ENCODE results near the gene MIF4GD. TPM values are rescaled to one million over a fixed set of nuclear protein-coding genes. Genes with fewer than 3 reads are reported as not detected.

The MIF4GD gene
- total and polyA plus RNA-seq, 7 experiments from 2014 or later: 26.9 to 90.0 (median 37.1) TPM

DNA sequence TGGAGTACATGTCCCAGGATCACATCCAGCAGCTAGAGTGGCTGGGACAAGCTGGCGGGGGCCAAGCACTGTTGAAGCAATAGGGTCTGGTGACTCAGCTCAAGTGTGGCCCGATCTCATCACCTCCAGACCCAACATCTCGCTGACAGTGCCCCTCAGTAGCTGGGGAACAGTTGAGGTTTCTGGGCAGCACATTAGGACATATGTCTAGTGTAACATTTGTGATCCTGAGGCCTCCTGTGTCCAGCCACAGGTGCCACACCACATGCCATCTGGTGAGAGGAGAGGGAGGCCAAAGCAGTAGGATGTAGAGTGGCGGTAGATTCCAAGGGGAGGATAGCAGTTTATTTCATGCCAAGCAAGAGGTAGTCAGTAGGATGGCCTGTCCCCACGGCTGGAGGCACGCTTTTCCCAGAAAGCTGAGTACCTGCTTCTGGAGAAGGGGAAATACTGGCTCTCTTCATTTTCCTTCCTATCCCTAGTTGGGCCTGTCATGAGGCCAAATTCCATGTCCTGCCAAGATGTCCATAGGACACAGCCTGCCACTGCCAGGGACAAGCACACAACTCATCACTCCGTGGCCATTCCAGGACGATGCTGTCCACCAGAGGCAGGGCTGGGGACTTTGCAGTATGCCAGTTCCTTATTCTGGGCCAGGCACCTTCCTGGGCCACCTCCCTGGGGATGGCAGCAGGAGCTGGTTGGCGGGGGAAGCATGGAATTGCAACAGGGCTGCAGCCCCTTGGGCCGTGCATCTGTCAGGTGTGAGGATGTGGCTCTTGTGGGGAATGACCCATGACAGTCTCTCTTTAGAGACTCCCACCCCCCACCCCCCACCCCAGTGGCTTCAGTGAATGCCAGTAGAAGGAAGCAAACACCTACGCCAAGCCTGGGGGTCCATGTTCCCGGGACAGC is 33.7 kb downstream of the MIF4GD start:
- Histone ChIP-seq H3K4me3 (ENCODE audit: low read length) (no peak overlapping the region), H3K36me3 (ENCODE audit: control insufficient read depth in 2 of 3, insufficient read depth in 3 of 3, low read length in 3 of 3) (peaks cover 22 to 92% (median 34%) of the 10 kb centered on the region in 3 experiments), H3K9me3 (ENCODE audit: control insufficient read depth in 2 of 3, low read length in 3 of 3) (no peaks in the 10 kb centered on the region), H3K4me1 (ENCODE audit: control insufficient read depth in 2 of 2, insufficient read depth in 2 of 2, low read length in 2 of 2) (peaks cover 0 to 14% of the 10 kb centered on the region in 2 donors), H3K27me3 (ENCODE audit: control insufficient read depth in 2 of 2, insufficient read depth in 2 of 2, low read length in 2 of 2) (no peaks in the 10 kb centered on the region), H3K27ac (ENCODE audit: low read depth, low read length) (no peak overlapping the region)
- POLR2A ChIA-PET: interaction anchor here (0.6 kb wide), 1 partner anchor 10 kb away, joined by 4 read pairs; no protein-coding TSS in a partner anchor
- DNase-seq: no peak
- Mint-ChIP-seq H3K27ac (peak overlapping the region in 2 of 9 donors; percentile 21 to 82), H3K36me3 (peaks cover 4 to 39% (median 14%) of the 10 kb centered on the region in 5 donors), H3K4me1 (peaks cover 5 to 13% (median 10%) of the 10 kb centered on the region in 7 donors), H3K9me3 (no peaks in the 10 kb centered on the region), H3K4me3 (no peak overlapping the region), H3K27me3 (no peaks in the 10 kb centered on the region)
- intact Hi-C loops (cut with micrococcal nuclease): loop anchor here (1.0 kb wide), 3 partner anchors 123 to 276 kb away; no protein-coding TSS in a partner anchor
- CTCF ChIA-PET: interaction anchor here (0.9 to 4.9 kb wide), 5 partner anchors 9 to 265 kb away, joined by 3 to 26 read pairs (median 3); no protein-coding TSS in a partner anchor
- ATAC-seq: no peak

DNA sequence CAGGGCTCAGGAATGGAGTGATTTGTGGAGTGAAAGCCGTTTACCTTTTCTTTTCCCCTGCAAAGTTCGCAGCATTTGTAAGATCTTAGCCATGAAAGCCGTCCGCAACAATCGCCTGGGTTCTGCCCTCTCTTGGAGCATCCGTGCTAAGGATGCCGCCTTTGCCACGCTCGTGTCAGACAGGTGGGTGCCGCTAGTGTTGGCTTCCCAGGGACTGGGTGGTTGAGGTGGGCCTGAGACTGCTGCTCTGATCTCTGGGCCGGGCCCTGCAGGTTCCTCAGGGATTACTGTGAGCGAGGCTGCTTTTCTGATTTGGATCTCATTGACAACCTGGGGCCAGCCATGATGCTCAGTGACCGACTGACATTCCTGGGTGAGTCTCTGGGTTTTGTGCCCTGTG is 38.2 kb downstream of the MIF4GD start:
- DNase-seq: no peak
- H3K27ac ChIP-seq (ENCODE audit: low read depth, low read length): no peak overlapping the region
- no peak overlapping the region for H3K4me3 Mint-ChIP-seq
- H3K4me3 ChIP-seq (ENCODE audit: low read length): no peak overlapping the region
- H3K4me1 Mint-ChIP-seq: no peaks in the 10 kb centered on the region
- ATAC-seq: no peak
- H3K4me1 ChIP-seq (ENCODE audit: control insufficient read depth in 2 of 2, insufficient read depth in 2 of 2, low read length in 2 of 2): no peaks in the 10 kb centered on the region
- H3K27ac Mint-ChIP-seq: peak overlapping the region in 2 of 9 donors; percentile 48 to 60
- POLR2A ChIA-PET: interaction anchor here (0.7 kb wide), 1 partner anchor 54 kb away, joined by 3 read pairs; no protein-coding TSS in a partner anchor
- H3K9me3 Mint-ChIP-seq: no peaks in the 10 kb centered on the region
- H3K36me3 ChIP-seq (ENCODE audit: control insufficient read depth in 2 of 3, insufficient read depth in 3 of 3, low read length in 3 of 3): peaks cover 22 to 89% (median 27%) of the 10 kb centered on the region in 3 experiments
- H3K36me3 Mint-ChIP-seq: peaks cover 0 to 44% (median 8%) of the 10 kb centered on the region in 5 donors
- no peaks in the 10 kb centered on the region for H3K9me3 ChIP-seq (ENCODE audit: control insufficient read depth in 2 of 3, low read length in 3 of 3)
- H3K27me3 Mint-ChIP-seq: no peaks in the 10 kb centered on the region
- CTCF ChIA-PET: no interaction called here
- no peaks in the 10 kb centered on the region for H3K27me3 ChIP-seq (ENCODE audit: control insufficient read depth in 2 of 2, insufficient read depth in 2 of 2, low read length in 2 of 2)
- intact Hi-C loops (cut with micrococcal nuclease): no loop called here

DNA sequence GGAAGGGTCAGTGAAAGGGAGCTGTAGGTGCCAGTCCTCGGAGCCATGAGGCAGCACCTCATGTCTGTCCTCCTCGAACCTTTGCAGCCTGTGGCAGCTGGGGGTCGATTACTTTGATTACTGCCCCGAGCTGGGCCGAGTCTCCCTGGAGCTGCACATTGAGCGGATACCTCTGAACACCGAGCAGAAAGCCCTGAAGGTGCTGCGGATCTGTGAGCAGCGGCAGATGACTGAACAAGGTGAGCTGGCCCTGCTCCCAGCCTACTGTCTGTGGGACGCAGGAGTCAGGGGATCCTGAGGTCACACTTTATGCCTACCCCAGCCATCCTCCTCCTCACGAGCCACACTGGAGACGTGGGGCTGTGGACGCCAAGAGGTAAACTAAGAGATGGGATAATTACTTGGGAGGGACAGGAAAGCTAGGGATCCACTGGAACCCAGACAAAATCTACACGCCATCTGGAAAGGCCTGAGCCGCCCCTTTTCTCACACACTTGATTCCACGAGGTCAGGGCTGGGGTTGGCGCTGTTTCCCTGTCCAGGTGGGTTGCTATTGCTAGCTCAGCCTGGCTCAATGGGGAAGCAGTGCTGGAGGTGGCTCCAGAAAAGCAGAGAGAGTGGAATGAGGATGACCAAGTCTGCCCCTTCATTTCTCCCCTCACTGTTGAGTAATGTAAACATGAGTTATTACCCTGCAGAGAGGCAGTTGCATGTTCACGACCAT is 39.1 kb downstream of the MIF4GD start:
- H3K4me1 ChIP-seq (ENCODE audit: control insufficient read depth in 2 of 2, insufficient read depth in 2 of 2, low read length in 2 of 2): no peaks in the 10 kb centered on the region
- ChIA-PET POLR2A (interaction anchor here (1.1 kb wide), 1 partner anchor 39 kb away, joined by 3 read pairs; the partner anchor contains the start of gene MIF4GD), CTCF (no interaction called here)
- H3K27ac Mint-ChIP-seq: peak overlapping the region in 2 of 9 donors; percentile 34 to 60
- intact Hi-C loops (cut with micrococcal nuclease): no loop called here
- no peaks in the 10 kb centered on the region for H3K27me3 ChIP-seq (ENCODE audit: control insufficient read depth in 2 of 2, insufficient read depth in 2 of 2, low read length in 2 of 2)
- H3K4me3 ChIP-seq (ENCODE audit: low read length): no peak overlapping the region
- H3K36me3 Mint-ChIP-seq: peaks cover 0 to 41% (median 8%) of the 10 kb centered on the region in 5 donors
- ATAC-seq (no peak), DNase-seq (no peak)
- peaks cover 18 to 86% (median 27%) of the 10 kb centered on the region in 3 experiments for H3K36me3 ChIP-seq (ENCODE audit: control insufficient read depth in 2 of 3, insufficient read depth in 3 of 3, low read length in 3 of 3)
- no peak overlapping the region for H3K4me3 Mint-ChIP-seq
- no peak overlapping the region for H3K27ac ChIP-seq (ENCODE audit: low read depth, low read length)
- no peaks in the 10 kb centered on the region for H3K9me3 ChIP-seq (ENCODE audit: control insufficient read depth in 2 of 3, low read length in 3 of 3)
- no peaks in the 10 kb centered on the region for H3K27me3 Mint-ChIP-seq
- H3K9me3 Mint-ChIP-seq: no peaks in the 10 kb centered on the region
- H3K4me1 Mint-ChIP-seq: no peaks in the 10 kb centered on the region

DNA sequence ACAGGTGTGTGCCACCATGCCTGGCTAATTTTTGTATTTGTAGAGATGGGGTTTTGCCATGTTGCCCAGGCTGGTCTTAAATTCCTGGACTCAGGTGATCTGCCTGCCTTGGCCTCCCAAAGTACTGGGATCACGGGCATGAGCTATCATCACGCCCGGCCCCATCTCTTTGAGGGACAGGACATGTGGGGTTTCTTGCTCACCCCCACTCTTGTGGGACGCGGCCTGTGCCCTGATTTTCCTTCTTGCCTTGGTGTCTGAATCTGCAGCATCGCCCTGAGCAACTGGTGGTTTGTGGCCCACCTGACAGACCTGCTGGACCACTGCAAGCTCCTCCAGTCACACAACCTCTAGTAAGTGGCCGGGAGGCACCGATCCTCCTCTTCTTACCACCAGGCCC is 40.0 kb downstream of the MIF4GD start:
- Mint-ChIP-seq H3K27me3 (no peaks in the 10 kb centered on the region), H3K36me3 (peaks cover 0 to 41% (median 8%) of the 10 kb centered on the region in 5 donors), H3K4me1 (no peaks in the 10 kb centered on the region), H3K4me3 (no peak overlapping the region), H3K9me3 (no peaks in the 10 kb centered on the region), H3K27ac (peak overlapping the region in 1 of 9 donors; percentile 5)
- ChIA-PET CTCF (no interaction called here), POLR2A (interaction anchor here (0.6 to 1.2 kb wide), 2 partner anchors 30 to 270 kb away, joined by 3 read pairs; partner anchors contain the start of genes GGA3 and MRPS7)
- intact Hi-C loops (cut with micrococcal nuclease): no loop called here
- Histone ChIP-seq H3K36me3 (ENCODE audit: control insufficient read depth in 2 of 3, insufficient read depth in 3 of 3, low read length in 3 of 3) (peaks cover 10 to 88% (median 24%) of the 10 kb centered on the region in 3 experiments), H3K27ac (ENCODE audit: low read depth, low read length) (no peak overlapping the region), H3K4me1 (ENCODE audit: control insufficient read depth in 2 of 2, insufficient read depth in 2 of 2, low read length in 2 of 2) (no peaks in the 10 kb centered on the region), H3K27me3 (ENCODE audit: control insufficient read depth in 2 of 2, insufficient read depth in 2 of 2, low read length in 2 of 2) (no peaks in the 10 kb centered on the region), H3K9me3 (ENCODE audit: control insufficient read depth in 2 of 3, low read length in 3 of 3) (no peaks in the 10 kb centered on the region), H3K4me3 (ENCODE audit: low read length) (no peak overlapping the region)
- ATAC-seq (no peak), DNase-seq (no peak)

DNA sequence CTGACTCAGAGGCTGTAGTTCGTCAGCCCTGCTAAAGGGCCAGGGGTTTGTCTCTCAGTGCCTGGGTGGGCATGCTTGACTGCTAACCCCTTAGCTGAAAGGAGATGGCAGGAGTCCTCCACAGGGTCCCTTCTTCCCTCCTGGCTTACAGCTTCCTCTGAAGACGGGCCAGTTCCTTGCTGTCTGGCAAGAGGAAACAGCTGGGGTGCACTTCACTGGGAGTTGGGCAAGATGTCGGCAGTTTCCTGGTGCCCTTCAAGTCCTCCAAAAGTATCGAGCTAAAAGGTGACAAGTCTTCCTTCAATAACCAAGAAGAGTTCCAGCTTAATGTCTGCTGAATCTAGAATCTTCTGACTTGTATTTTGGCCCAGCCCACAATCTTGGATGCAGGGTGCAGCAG is 42.2 kb downstream of the MIF4GD start:
- peak overlapping the region in 2 of 9 donors; percentile 31 to 55 for H3K27ac Mint-ChIP-seq
- no peak for ATAC-seq
- Histone ChIP-seq H3K27me3 (ENCODE audit: control insufficient read depth in 2 of 2, insufficient read depth in 2 of 2, low read length in 2 of 2) (no peaks in the 10 kb centered on the region), H3K36me3 (ENCODE audit: control insufficient read depth in 2 of 3, insufficient read depth in 3 of 3, low read length in 3 of 3) (peaks cover 3 to 82% (median 27%) of the 10 kb centered on the region in 3 experiments), H3K27ac (ENCODE audit: low read depth, low read length) (no peak overlapping the region), H3K4me1 (ENCODE audit: control insufficient read depth in 2 of 2, insufficient read depth in 2 of 2, low read length in 2 of 2) (no peaks in the 10 kb centered on the region), H3K4me3 (ENCODE audit: low read length) (no peak overlapping the region), H3K9me3 (ENCODE audit: control insufficient read depth in 2 of 3, low read length in 3 of 3) (no peaks in the 10 kb centered on the region)
- no peaks in the 10 kb centered on the region for H3K4me1 Mint-ChIP-seq
- DNase-seq: no peak
- H3K27me3 Mint-ChIP-seq: no peaks in the 10 kb centered on the region
- H3K9me3 Mint-ChIP-seq: no peaks in the 10 kb centered on the region
- peaks cover 0 to 41% (median 4%) of the 10 kb centered on the region in 5 donors for H3K36me3 Mint-ChIP-seq
- intact Hi-C loops (cut with micrococcal nuclease): no loop called here
- no peak overlapping the region for H3K4me3 Mint-ChIP-seq
- CTCF ChIA-PET: interaction anchor here (0.5 to 1.4 kb wide), 5 partner anchors 8 to 187 kb away, joined by 3 to 5 read pairs (median 4); no protein-coding TSS in a partner anchor
- POLR2A ChIA-PET: no interaction called here

DNA sequence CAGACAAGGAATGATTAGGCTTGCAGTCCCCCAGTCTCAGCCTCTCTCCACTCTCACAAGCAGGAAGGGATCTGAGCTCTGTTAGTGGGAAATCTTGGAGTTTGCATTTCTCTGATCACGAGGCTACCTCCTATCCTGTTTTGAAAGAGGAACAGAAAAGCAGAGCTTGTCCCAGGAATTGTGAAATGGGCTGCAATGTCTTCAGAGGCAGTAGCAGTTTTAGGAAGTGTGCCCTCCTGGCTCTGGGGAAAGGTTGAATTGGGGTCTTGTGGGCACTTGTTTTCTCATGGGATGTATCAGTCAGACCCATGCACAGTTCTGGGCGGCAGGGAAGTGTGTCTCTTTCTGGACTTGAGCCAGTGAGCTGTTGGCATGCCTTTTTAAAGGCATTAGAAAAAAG is 42.7 kb downstream of the MIF4GD start:
- ChIA-PET CTCF (interaction anchor here (0.8 to 1.4 kb wide), 3 partner anchors 8 to 27 kb away, joined by 3 to 5 read pairs (median 4); no protein-coding TSS in a partner anchor), POLR2A (interaction anchor here (0.6 to 0.7 kb wide), 2 partner anchors 8 to 32 kb away, joined by 3 to 6 read pairs; no protein-coding TSS in a partner anchor)
- no peaks in the 10 kb centered on the region for H3K27me3 ChIP-seq (ENCODE audit: control insufficient read depth in 2 of 2, insufficient read depth in 2 of 2, low read length in 2 of 2)
- no peaks in the 10 kb centered on the region for H3K4me1 ChIP-seq (ENCODE audit: control insufficient read depth in 2 of 2, insufficient read depth in 2 of 2, low read length in 2 of 2)
- H3K27ac Mint-ChIP-seq: peak overlapping the region in 4 of 9 donors; percentile 17 to 88 (median 43)
- H3K9me3 Mint-ChIP-seq: no peaks in the 10 kb centered on the region
- DNase-seq (no peak), ATAC-seq (peak; percentile 45)
- peaks cover 0 to 41% (median 4%) of the 10 kb centered on the region in 5 donors for H3K36me3 Mint-ChIP-seq
- no peaks in the 10 kb centered on the region for H3K27me3 Mint-ChIP-seq
- no peaks in the 10 kb centered on the region for H3K9me3 ChIP-seq (ENCODE audit: control insufficient read depth in 2 of 3, low read length in 3 of 3)
- H3K4me1 Mint-ChIP-seq: no peaks in the 10 kb centered on the region
- no peak overlapping the region for H3K27ac ChIP-seq (ENCODE audit: low read depth, low read length)
- intact Hi-C loops (cut with micrococcal nuclease): no loop called here
- no peak overlapping the region for H3K4me3 ChIP-seq (ENCODE audit: low read length)
- no peak overlapping the region for H3K4me3 Mint-ChIP-seq
- H3K36me3 ChIP-seq (ENCODE audit: control insufficient read depth in 2 of 3, insufficient read depth in 3 of 3, low read length in 3 of 3): peaks cover 3 to 83% (median 27%) of the 10 kb centered on the region in 3 experiments
